DMS114 treated with DMSO at 0.1 percent for 48 hours (cell line): ENCODE results near the gene CCNA1.

Source experiments
- DNase-seq: peaks from one replicate; lab custom pipeline; 2025; ENCODE audit not compliant: unreplicated experiment; lab: John Stamatoyannopoulos, UW

Gene CCNA1

GRCh38 chr13:36432106-36432544, at the start of gene CCNA1:
TSS of gene CCNA1 (plus strand) at chr13:36432495. CDS start at chr13:36433057, 562 bp downstream.
- DNase-seq = no peak

GRCh38 chr13:36385489-36385888, 46.8 kb upstream of the CCNA1 start:
- DNase-seq = no peak

GRCh38 chr13:36395280-36395679, 37.0 kb upstream of the CCNA1 start:
- DNase-seq = no peak

DNA sequence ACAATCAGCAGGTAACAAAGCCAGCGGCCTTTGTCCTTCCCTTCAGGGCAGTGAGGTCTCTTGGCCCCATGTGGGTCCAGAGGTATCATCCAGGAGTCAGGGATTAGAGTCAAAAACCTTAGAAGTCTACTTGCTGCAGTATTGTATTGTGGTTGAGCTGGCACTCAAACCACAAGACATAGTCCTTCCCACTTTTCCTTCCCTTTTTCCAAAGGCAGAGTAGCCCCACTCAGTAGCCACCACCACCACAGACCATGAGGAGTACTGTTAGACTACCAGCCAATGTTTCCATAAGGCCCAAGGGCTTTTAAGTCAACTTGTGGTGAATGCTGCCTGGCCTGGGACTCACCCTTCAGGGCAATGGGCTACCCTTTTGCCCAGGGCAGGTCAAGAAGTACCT, 27.1 kb upstream of the CCNA1 start:
- DNase-seq = no peak

- DNase-seq = no peak
Observed at GRCh38 chr13:36412736-36413135, 19.6 kb upstream of the CCNA1 start.

DNA sequence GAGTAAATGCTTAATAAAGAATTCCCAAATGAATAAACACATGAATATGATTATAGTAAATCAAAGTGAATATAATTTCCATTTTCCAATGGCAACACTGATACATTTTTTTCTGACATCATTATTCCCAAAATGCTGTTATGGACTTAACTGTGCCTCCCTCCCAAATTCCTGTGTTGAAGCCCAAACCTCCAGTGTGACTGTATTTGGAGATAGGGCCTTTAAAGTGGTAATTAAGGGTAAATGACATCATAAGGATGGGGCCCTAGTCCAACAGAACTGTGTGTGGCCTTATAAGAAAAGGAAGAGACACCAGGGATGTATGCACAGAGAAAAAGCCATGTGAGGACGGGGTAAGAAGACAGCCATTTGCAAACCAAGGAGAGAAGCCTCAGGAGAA, 19.1 kb upstream of the CCNA1 start:
- no peak for DNase-seq

GRCh38 chr13:36414461-36414860, 17.8 kb upstream of the CCNA1 start:
- DNase-seq = no peak

GRCh38 chr13:36417331-36417730, 15.0 kb upstream of the CCNA1 start:
- no peak for DNase-seq

- no peak for DNase-seq
Observed at GRCh38 chr13:36418022-36418805, 14.1 kb upstream of the CCNA1 start.

GRCh38 chr13:36420437-36420891, 11.8 kb upstream of the CCNA1 start:
- DNase-seq = peak; percentile 52

- no peak for DNase-seq
Observed at GRCh38 chr13:36421447-36421846, 10.8 kb upstream of the CCNA1 start.

DNA sequence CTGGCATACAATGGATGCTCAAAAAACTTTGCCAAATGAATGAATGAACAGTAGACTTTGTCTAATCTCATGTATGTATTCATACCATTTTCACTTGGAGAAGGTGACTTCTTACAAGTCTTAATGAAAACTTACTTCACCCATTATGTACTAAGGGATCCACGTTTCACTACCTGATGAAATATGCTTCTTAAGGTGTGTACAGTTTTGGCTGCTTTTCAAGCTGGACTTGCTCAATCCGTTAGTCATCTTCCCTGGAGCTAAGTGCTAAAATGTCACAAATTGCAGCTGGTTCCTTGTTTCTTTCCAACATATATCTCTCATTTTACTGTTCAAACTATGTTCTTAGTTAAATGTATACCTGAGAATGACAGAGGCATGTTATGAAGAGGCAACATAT, 4.2 kb upstream of the CCNA1 start:
- DNase-seq = no peak

GRCh38 chr13:36430247-36431203, 1.8 kb upstream of the CCNA1 start:
- no peak for DNase-seq

DNA sequence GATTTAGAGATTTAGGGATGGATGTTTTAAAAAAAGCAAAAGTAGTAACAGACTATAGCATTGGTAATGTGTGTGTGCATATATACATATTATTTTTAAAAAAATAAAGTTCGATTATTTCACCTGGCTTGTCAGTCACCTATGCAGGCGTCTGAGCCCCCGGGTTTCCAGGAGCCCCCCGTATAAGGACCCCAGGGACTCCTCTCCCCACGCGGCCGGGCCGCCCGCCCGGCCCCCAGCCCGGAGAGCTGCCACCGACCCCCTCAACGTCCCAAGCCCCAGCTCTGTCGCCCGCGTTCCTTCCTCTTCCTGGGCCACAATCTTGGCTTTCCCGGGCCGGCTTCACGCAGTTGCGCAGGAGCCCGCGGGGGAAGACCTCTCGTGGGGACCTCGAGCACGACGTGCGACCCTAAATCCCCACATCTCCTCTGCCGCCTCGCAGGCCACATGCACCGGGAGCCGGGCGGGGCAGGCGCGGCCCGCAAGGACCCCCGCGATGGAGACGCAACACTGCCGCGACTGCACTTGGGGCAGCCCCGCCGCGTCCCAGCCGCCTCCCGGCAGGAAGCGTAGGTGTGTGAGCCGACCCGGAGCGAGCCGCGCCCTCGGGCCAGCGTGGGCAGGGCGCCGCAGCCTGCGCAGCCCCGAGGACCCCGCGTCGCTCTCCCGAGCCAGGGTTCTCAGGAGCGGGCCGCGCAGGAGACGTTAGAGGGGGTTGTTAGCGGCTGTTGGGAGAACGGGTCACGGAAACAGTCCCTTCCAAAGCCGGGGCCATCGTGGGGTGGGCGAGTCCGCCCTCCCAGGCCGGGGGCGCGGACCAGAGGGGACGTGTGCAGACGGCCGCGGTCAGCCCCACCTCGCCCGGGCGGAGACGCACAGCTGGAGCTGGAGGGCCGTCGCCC, 840 bp upstream of the CCNA1 start:
- no peak for DNase-seq

DNA sequence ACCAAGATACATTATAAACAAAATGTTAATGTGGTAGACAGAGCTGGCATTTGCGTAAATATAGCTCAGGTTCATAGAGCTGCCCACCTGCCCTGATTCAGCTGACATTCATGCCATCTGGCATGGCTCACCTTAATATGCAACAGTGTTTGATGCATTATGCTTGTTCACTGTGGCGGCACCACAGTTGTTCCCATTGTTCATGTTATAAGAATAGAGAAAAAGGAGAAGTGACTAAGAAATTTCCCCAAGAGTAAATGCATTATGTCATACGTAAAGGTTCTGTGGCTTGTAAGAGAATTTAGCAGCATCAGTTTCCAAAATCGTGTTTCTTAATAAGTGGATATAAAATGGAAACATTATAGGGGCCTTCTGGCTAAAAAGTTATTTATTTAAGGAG, 4.5 kb downstream of the CCNA1 start:
- no peak for DNase-seq

- no peak for DNase-seq
Observed at GRCh38 chr13:36438594-36439483, 6.5 kb downstream of the CCNA1 start.

DNA sequence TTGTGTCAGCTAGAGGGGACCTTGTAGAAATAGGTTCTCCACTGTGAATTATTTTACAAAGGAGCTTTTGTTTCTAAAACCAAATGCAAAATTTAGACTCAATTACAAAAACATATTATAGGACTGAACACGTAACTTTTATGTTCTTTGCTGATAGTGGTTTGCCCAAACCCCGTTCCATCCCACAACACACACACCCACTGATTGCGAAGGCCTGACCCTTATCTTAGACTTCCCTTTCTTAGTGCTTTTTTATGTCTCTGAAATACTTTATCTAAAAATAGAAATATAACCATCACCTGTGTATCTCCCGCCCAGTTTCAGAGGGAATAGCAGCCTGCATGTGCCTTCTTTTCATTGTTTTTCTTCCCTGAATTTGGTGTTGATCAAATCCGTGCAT, 13.0 kb downstream of the CCNA1 start:
- no peak for DNase-seq

- no peak for DNase-seq
Observed at GRCh38 chr13:36445891-36446351, 13.6 kb downstream of the CCNA1 start.

GRCh38 chr13:36447501-36447900, 15.2 kb downstream of the CCNA1 start:
- DNase-seq = no peak

DNA sequence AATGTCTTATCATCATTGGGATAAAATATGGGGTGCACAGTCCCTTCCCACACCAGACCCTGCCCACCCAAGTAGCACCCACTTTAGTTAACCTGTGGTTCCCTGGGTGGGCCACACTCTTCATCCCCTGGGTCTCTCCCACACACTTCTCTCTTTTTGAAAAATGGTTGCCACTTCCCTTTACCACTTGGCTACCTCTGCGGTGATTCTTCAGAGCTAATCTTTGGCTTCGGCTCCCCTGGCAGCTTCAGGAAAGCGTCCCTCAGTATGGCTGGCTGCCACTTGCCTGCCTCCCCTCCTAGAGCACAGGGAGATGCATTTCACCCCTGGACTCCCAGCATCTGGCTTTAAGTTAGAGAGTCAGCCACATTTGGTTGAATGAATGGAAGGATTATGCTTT, 18.2 kb downstream of the CCNA1 start:
- no peak for DNase-seq
